Peyer's patch (tissue), 4 donors: ENCODE data around the gene IL1RL2. TPM values are rescaled to one million over a fixed set of nuclear protein-coding genes. Genes with fewer than 3 reads are reported as not detected.

Source experiments
- DNase-seq, 3 donors: peaks; one replicate each; pipeline ENCODE4 v3.0.0-alpha.2; 2017 to 2019
- H3K27ac ChIP-seq, 4 donors: fragments of 200-600 bp; sonication (generic); one replicate each; pipeline ENCODE4 v1.5.1; 2016 to 2019
- H3K27me3 ChIP-seq, 2 donors: fragments of 200-600 bp; sonication (generic); one replicate each; pipeline ENCODE4 v1.5.1; 2019
- H3K36me3 ChIP-seq, 3 donors: fragments of 200-600 bp; sonication (generic); one replicate each; pipeline ENCODE4 v1.5.1; 2016 to 2019
- H3K4me1 ChIP-seq, 4 donors: fragments of 200-600 bp; sonication (generic); one replicate each; pipeline ENCODE4 v1.5.1; 2016 to 2019
- H3K4me3 ChIP-seq, 4 donors: fragments of 200-600 bp; sonication (generic); 1 replicate in 3 of 4; 2 replicates in 1 of 4; pipeline ENCODE4 v1.5.1; 2016 to 2019; ENCODE audit warnings: mild to moderate bottlenecking in 1 of 4
- H3K9me3 ChIP-seq, 4 donors: fragments of 200-600 bp; sonication (generic); one replicate each; pipeline ENCODE4 v1.5.1; 2016 to 2019; ENCODE audit warnings: mild to moderate bottlenecking in 1 of 4
- CTCF ChIP-seq, 6 experiments: fragments of 450-650 bp in 4 of 6; fragments of 200-600 bp in 2 of 6; sonication (generic) in 1 of 6; IDR thresholded peaks; one replicate each; pipeline ENCODE4 v1.5.1; 2017 to 2019; ENCODE audit warnings: antibody characterized with exemption in 6 of 6, mild to moderate bottlenecking in 3 of 6, moderate library complexity in 1 of 6
- POLR2A ChIP-seq, 2 donors: fragments of 450-650 bp; IDR thresholded peaks; one replicate each; pipeline ENCODE4 v1.5.1; 2017; ENCODE audit warnings: antibody characterized with exemption in 2 of 2, mild to moderate bottlenecking in 2 of 2, moderate library complexity in 2 of 2
- total RNA-seq, 4 donors: library from RNA; depleted of rRNA; stranded (reverse); fragments of >200 nt; gene quantifications; one replicate each; pipeline ENCODE4 v1.1.0, GENCODE V29; 2016

IL1RL2 gene
- total RNA-seq, 4 donors from 2014 or later: 0.57 to 2.5 TPM; not detected in 2

- Histone ChIP-seq H3K9me3 (no peaks in the 10 kb centered on the region), H3K4me1 (no peaks in the 10 kb centered on the region), H3K27me3 (no peaks in the 10 kb centered on the region), H3K4me3 (no peak overlapping the region), H3K27ac (no peak overlapping the region), H3K36me3 (no peaks in the 10 kb centered on the region)
- DNase-seq: no peak
- TF ChIP-seq POLR2A (IDR thresholded peaks at IDR 0.05) (no peak), CTCF (IDR thresholded peaks at IDR 0.05) (no peak)
Measured at GRCh38 chr2:102284611-102285010, 97.8 kb downstream of the IL1RL2 start.

- DNase-seq: no peak
- H3K36me3 ChIP-seq: no peaks in the 10 kb centered on the region
- TF ChIP-seq POLR2A (IDR thresholded peaks at IDR 0.05) (no peak), CTCF (IDR thresholded peaks at IDR 0.05) (no peak)
- no peak overlapping the region for H3K27ac ChIP-seq
- H3K4me1 ChIP-seq: no peaks in the 10 kb centered on the region
- no peaks in the 10 kb centered on the region for H3K9me3 ChIP-seq
- H3K27me3 ChIP-seq: no peaks in the 10 kb centered on the region
- no peak overlapping the region for H3K4me3 ChIP-seq
Measured at GRCh38 chr2:102285368-102285767, 98.5 kb downstream of the IL1RL2 start.

GRCh38 chr2:102286041-102286440 is 99.2 kb downstream of the IL1RL2 start:
- no peak for DNase-seq
- no peaks in the 10 kb centered on the region for H3K36me3 ChIP-seq
- H3K27ac ChIP-seq: no peak overlapping the region
- TF ChIP-seq CTCF (IDR thresholded peaks at IDR 0.05) (no peak), POLR2A (IDR thresholded peaks at IDR 0.05) (no peak)
- no peak overlapping the region for H3K4me3 ChIP-seq
- H3K9me3 ChIP-seq: no peaks in the 10 kb centered on the region
- no peaks in the 10 kb centered on the region for H3K4me1 ChIP-seq
- H3K27me3 ChIP-seq: no peaks in the 10 kb centered on the region

- Histone ChIP-seq H3K4me3 (no peak overlapping the region), H3K9me3 (no peaks in the 10 kb centered on the region), H3K27me3 (no peaks in the 10 kb centered on the region), H3K36me3 (no peaks in the 10 kb centered on the region), H3K4me1 (no peaks in the 10 kb centered on the region), H3K27ac (no peak overlapping the region)
- DNase-seq: no peak
- TF ChIP-seq POLR2A (IDR thresholded peaks at IDR 0.05): no peak
Measured at GRCh38 chr2:102289129-102289528, 102.3 kb downstream of the IL1RL2 start.

Other genes starting within 250 kb of the IL1RL2 start
- 10 to 100 TPM in 2 of 4 donors, 1 to 10 TPM in 2; 2.3 to 18.2 (median 7.0) TPM for gene IL1R2, start 195.1 kb upstream of the IL1RL2 start, total RNA-seq
- gene IL1R1, start 44.3 kb upstream of the IL1RL2 start, total RNA-seq: 100 to 1,000 TPM in 1 of 4 donors, 10 to 100 TPM in 3; 20.0 to 157 (median 38.9) TPM
- 10 to 100 TPM in 2 of 4 donors, 1 to 10 TPM in 2; 4.0 to 47.2 (median 15.9) TPM for gene IL1RL1, start 124.5 kb downstream of the IL1RL2 start, total RNA-seq
- gene IL18R1, start 168.8 kb downstream of the IL1RL2 start, total RNA-seq: 10 to 100 TPM in 2 of 4 donors, 1 to 10 TPM in 2; 3.6 to 20.6 (median 12.9) TPM
- gene IL18RAP, start 236.1 kb downstream of the IL1RL2 start, total RNA-seq: 1 to 10 TPM; 4.2 to 6.8 (median 4.9) TPM